HG02678 (cell line): ENCODE data around the gene CARMIL3.

Experiments used
- ATAC-seq: cut with Tn5 transposase; IDR thresholded peaks from one replicate; pipeline ENCODE4 v1.9.1; 2021; ENCODE audit warnings: mild to moderate bottlenecking, moderate library complexity; ENCODE audit not compliant: unreplicated experiment

Gene CARMIL3

DNA sequence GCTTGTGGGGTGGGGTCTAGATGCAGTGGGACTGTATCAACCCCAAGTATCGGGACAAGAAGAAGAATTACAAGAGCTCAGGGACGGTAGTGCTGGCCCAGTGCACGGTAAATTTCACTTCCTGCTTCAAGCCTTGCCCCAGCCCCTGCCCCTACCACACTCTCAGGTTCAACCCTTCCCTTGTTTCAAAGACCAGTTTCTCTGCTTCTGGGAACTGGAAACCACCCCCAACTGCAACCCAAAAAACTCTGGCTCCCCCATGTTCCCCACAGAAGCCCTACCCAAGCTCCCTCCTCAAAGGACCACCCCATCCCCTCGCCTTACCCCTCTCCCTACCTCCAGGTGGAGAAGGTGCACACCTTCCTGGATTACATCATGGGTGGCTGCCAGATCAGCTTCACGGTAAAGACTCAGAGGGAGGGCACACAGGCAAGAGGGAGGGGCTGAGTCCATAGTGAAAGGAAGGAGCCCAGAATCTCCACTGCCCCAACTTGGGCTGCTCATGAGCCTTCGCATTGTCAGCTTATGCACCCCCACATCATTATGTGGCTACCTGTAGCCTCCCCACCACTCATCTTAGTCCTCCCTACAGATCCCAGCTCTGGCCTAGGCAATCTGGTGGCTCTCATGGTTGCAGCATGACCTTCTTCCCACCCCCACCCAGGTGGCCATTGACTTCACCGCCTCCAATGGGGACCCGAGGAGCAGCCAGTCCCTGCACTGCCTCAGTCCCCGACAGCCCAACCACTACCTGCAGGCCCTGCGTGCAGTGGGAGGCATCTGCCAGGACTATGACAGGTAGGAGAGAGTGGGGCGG, 23.9 kb downstream of the CARMIL3 start:
- ATAC-seq = peak; percentile 62

DNA sequence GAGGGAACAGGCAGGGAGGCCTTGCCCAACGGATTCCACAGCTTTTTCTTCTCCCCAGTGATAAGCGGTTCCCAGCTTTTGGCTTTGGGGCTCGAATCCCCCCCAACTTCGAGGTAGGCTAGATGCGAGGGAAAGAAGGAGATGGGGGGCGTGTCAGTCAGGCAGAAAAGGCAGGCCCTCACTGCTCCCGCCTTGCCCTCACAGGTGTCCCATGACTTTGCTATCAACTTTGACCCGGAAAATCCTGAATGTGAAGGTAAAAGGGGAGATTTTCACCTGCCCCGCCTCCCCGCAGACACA, 24.4 kb downstream of the CARMIL3 start:
- no peak for ATAC-seq

DNA sequence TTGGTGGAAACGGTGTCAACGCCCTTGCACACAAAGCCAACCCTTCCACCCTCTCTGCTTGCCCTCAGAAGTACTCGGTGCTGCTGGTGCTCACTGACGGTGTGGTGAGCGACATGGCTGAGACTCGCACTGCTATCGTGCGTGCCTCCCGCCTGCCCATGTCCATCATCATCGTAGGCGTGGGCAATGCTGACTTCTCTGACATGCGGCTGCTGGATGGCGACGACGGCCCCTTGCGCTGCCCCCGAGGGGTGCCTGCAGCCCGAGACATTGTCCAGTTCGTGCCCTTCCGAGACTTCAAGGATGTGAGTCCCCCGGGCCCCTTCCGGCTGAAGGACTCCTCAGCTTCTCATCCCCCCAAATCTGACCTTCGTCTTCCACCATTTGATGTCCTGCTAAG, 25.3 kb downstream of the CARMIL3 start:
- no peak for ATAC-seq

DNA sequence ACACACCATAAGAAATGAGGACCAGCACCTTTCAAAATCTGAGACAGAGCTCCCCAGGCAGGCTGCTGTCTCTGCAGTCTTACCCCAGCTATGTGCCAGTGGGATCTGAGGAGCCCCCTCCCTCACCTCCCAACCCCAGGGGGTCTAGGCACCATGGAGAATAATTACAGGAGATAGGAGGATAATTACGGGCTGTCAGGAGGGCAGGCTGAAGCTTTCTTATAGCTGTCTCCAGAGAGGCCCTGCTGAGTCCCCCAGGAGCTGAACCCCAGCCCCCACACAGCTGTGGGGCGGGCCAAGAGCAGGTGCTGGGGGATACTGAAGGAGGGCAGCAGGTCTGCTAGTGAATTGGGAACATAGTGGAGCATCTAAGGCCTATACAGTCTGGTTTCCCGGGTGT, 26.3 kb downstream of the CARMIL3 start:
- no peak for ATAC-seq

DNA sequence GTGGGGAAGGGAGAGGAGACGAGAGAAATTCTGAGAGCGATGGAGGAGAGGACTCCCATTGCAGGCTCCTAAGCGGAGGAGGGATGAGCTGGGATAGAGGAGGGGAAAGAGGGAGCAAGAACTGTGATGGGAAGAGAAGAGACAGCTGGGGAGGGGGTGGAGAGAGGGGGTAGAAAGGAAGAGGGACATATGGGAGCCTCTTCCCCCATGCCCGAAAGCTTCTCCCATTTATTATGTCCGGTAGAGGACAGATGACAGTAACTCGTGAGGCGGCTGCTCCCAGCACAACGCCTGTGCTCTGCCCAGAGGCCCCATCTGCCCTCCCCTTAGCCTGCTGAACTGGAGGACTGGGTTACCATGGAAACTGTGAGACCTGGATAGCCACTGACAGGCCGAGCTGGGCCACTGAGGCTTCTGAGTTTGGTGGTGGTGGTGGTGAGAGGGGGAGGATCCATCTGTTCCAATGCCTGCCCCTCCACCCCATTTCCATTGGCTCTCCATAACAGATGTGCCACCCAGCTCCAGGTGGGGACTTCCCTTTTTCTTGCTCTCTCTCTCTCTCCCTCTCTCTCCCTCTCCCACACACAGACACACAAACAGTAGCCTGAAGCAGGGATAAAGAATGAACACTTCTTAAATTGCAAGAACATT, 27.8 kb downstream of the CARMIL3 start:
- ATAC-seq = no peak

DNA sequence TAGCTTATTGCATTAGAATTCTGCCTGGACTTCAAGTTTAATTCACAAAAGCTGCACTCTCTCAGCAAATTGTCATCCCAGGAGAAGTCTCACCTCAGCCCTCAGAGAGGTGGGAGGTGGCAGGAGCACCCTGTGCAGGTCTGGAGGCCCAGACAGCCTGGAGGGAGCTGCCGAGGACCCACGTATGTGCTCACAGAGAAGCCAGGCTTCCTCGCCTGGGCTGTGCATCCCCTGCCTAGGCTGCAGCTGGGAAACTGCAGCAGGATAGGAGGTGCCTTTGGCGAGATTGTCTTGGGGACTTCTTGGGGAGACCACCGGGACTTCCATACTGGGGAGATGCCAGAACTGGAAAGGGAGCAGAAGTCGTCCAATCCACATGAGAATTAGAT, 28.3 kb downstream of the CARMIL3 start:
- no peak for ATAC-seq

DNA sequence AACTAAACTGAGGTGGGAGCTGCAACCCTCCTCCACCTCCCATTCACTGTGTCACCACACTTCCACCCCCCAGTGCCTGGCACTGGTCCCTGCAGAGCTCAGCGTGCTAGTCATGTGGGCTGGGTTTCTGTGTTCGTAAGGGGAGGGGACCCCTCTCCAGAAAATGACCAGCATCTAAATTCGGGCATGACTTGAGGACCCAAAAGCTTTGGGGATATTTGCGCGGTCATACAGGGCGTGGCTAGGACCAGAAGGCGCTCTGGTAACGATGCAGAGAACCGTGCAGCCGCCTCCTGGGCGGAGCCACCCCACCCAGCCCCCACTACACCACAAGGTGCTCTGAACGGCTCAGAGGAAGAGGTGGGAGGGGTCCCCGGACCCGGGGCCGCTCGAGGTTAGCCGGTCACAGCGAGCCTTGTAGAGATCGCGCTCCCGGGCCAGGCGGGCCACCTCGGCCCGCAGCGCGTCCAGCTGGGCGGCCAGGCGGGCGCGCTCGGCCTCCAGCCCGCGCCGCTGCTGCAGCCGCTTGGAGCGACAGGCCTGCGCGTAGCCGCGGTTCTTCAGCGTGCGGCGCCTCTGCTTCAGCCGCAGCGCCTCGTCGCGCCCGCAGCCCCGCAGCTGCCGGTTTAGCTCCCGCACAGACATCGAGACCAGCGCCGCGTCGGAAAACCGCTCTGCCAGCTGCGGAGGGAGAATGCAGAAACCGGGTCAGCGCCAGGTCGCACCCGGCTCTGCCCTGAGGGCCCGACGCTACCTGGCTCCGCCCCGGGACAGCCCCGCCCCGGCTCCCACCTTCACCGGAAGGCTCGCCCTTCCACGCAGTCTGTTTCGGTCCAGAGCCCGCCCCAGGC, 29.3 kb downstream of the CARMIL3 start:
- ATAC-seq = peak; percentile 86

DNA sequence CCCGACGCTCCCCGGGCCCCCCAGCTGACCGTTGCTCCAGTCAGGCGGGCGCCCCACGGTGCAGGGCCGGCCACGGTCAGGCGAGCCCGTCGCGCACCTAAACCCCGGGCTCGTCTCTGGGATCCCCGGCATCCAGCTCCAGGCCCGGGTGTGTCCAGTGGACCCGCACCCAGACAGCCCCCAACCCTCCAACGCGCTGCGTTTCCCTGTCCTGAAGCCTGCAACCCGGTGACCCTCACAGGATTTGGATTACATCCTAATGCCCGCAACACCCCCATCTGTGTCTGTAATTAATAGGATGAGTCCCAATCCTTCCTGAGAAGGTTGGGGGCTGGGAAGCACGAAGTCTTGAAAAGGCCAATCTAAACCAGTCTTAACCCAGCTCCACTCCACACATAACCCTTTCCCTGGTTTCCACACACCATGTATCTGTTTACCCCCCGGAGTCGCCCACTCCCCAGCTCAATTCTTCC, 30.0 kb downstream of the CARMIL3 start:
- ATAC-seq = no peak

DNA sequence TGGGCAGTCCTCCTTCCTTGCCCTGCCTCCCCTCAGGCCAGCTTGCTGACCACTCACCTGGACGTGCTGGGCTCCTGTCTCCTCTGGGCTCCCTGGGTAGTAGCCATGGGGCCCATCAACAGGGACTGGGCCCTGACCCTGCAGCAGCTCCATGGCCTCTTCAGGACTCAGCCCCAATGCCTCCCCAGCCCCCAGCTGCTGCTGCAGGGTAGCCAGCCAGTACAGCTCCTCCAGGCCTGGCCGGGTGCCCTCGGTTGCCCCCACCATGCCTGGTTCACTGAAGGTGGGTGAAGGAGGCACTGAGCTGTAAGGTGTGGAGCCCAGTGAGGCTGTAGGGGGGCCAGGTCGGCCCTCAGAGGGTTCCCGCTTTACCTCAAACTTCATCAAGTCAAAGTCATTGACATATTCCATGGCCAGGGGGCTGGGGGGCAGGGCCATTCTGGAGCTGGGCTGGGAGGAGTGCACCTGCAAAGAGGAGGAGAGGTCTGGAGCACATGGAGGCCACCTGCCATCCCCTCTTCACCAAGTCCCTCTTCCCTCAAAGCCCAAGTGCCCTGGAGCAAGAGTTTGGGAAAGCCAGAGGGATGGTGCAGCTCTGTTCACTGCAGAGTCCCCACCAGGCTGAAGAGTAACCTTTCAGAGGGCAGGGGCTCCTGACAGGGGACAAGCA, 30.7 kb downstream of the CARMIL3 start:
- no peak for ATAC-seq

DNA sequence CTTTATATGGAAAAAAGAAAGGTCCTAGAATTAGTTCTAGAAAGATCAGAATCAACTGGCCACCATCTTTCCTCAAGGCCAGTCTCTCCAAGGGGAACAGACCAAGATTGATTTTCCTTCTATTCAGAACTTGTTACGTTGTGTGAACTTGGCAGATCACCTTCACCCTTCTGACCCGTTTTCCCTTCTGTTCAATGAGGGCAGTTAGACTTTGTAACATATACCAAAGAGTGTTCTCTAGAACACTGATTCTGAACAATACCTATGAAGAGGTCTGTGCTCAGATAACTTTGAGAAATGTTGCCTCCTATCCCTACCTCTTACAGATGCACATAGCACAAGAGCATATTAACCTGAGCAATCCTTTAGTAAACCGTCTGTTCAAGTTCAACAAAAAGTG, 31.7 kb downstream of the CARMIL3 start:
- no peak for ATAC-seq

DNA sequence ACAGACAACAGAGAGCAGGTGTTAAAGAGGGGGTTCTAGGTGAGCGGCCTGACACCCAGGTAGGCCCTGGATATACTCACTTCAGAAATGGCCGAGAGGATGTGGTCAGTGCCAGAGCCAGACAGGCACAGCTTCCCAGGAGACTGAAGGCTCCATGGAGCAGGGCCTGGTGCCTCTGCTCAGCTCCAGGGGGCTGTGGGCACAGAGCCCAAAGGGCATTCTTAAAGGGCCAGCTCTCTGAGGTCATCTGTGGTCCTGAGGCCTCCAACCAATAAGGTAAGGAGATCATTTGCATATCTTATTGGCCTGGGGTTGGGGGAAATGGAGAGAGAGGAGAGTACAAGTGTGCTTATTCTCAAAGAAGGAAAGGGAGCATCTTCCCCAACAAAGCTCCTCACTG, 32.6 kb downstream of the CARMIL3 start:
- no peak for ATAC-seq

DNA sequence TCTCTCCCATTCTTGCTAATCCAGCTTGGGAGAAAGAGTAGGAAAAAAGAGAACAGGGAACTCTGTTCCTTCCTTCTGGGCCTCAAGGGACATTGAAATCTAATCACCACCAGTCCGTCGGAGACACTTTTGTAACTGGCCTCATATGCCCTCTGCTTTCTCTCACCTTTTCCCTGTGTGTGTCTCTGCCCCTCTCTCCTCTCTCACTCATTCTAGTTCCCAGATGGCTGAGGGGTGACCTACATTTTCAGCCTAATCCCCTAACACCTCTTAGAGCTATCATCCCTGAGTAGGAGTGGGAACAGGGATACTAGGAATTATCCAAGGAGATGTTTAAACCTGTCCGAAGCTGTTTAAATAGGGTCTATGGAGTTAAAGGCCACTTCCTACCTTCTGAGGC, 33.4 kb downstream of the CARMIL3 start:
- no peak for ATAC-seq

DNA sequence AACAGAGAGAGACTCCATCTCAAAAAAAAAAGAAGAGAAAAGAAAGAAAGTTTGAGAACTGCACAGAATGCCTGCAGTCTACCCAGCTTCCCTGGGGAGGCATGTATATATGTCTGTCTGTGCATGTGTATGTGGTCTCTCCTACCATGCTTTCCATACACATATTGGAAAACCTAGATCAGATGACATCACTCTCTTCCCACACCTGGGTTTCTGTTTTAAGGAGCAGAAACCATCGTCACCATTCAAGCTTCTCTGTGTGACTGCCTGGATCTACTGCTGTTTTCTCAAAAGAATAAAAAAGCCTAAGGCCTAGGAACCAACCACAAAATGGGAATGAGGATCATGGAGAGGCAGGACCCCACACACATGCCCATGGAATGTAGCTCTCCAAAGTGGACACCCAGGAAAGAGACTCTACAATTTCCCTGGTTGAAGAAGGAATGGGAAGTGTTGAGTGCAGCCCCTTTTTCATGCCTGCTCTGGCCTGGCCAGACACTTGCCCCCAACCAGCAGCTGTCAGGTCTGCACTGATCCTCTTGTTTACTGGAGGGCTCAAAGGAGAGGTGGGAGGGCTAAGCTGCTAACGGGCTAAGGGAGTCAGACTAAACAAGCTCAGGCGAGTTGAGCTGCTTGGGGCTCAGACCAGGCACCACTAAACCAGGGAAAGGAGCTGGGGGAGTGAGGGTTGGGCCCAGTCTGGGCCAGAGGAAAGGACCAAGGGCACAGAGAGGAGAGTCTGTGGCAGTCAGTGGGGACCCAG, 34.6 kb downstream of the CARMIL3 start:
- ATAC-seq = no peak

DNA sequence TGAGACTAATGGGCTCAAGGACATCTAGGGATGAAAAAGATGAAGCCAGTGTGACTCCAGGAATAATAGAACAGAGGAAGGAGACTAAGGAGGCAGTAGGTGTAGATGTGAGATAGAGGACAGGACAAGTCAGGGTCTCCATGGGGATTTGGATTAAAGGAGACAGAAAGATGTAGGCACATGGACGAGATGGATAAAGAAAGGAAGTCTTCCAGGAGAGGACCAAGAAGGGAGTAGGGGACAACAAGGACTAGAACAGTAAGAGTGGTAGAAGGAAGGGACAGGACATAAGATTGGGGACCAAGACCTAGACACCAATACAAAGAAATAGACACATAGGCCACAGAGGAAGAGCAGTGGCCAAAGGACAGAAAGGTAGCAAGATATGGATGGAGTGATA, 35.2 kb downstream of the CARMIL3 start:
- no peak for ATAC-seq

DNA sequence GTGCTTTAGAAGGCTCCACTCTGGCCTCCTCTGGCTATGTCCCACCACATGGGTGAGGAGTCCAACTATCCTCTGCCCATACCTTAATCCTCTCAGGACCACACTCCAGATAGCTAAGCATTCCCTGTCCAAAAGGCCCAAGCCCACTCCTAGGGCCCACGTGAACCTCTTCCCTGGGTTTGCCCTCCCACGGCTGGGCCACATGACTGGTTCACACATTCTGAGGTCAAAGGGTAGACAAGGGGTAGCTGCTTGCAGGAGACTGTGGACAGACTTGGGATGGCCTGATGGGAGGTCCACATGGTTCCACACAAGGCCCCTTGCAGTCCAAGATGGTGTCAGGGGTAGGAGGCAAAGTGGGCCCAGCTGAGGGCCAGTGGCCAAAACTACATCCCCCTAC, 36.3 kb downstream of the CARMIL3 start:
- no peak for ATAC-seq

DNA sequence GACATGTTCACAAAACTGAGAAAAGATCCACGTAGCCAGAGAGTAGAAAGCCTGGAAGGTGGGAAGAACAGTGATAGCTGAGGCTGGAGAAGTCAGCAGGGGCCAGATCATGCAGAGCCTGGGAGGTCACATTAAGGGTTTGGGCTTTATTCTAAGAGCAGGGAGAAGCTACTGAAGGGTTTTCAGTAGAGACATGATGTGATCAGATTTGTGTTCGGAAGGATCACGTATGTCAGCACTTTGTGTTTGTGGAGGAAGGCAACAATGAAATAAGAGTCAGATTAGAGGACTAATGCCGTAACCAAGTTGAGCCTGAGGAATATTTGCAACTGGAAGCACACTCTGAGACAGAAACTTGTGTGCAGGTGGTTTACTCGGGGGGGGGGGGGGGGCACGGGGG, 38.1 kb downstream of the CARMIL3 start:
- ATAC-seq = no peak

DNA sequence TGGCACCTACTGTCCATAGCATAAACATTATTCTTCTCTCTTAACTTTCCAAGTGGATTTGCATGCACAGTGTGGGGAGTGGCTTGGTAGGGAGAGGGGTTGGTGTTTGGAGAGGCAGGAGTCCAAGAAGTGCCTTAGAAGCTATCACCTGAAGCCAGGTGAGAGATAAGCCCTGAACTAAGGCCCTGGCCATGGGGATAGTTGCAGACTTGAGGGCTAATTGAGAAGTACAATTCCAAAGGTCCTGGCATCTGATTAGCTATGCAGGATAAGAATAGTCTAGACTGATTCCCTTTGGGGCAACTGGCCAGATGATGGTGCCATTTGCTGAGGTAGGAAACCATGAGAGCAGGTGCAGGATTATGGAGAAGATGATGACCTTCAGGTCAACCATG, 40.3 kb downstream of the CARMIL3 start:
- ATAC-seq = no peak

DNA sequence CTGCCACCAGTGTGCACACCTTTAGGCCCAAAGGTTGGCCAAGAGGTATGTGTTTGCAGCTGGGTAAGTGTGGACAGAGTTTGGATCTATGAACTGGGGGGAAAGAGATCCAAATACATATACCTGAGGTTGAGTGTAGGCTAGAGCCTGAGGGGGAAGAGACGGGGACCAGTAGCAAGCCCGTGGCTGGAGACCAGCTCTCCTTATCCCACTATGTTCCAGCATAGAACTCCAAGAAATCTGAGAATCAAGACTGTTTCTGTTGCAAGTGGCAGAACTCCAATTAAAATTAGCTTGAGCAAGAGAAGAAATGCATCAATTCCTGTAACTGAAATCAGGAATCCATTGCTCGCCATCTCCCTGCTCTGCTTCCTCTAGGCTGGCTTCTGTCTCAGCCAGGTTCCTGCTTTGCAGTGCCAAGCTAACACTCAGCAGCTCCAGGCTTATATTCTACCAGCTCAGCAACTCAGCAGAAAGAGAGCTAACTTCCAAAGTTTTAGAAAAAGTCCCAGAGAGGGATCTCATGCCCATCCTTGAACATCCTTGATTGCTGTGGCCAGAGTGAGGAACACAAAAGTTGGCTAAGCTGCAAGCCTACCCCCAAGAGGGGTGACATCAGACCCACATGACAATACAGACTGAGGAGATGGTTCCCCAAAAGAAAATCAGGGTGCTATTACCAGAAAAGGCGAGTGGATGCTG, 40.8 kb downstream of the CARMIL3 start:
- ATAC-seq = no peak

DNA sequence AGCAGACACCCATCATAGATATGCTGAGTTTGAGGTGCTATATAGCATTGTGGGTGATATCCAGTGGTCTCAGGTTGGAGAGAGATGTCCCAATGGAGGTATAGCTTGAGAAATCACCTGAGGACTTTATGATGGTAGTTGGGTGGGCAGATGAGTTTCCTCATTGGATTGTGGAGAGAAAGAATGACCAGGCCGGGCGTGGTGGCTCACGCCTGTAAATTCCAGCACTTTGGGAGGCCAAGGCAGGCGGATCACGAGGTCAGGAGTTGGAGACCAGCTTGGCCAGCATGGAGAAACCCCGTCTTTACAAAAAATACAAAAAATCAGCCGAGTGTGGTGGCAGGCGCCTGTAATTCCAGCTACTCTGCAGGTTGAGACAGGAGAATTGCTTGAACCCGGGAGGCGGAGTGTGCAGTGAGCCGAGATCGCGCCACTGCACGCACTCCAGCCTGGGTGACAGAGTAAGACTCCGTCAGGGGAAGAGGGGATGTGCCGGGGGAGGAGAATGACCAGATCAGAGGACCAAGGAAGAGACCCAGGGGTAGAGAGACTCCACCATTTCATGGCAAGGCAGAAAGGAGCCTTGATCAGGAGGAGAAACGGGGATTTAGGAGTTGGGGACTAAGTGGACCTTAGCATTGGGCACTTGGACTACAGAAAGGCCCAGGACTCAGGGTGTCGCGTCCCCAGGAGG, 41.5 kb downstream of the CARMIL3 start:
- no peak for ATAC-seq
